ENCODE data around the gene COA1.

Gene COA1

GRCh38 chr7:43642897-43643630 lies 86.3 kb downstream of the COA1 start:
- TF ChIP-seq EZH2phosphoT487 (conservative IDR thresholded peaks at IDR 0.05; ENCODE audit: low read length) = no peak
- no peak for TF ChIP-seq CTCF (IDR thresholded peaks at IDR 0.05; ENCODE audit: insufficient read depth, low read length, poor library complexity, severe bottlenecking)
- H3K36me3 ChIP-seq (ENCODE audit: low read length) = peaks cover 24% of the 10 kb centered on the region
- no peaks in the 10 kb centered on the region for H4K20me1 ChIP-seq (ENCODE audit: low read depth, low read length)
- peak overlapping the region; percentile 28 for H3K4me2 ChIP-seq (ENCODE audit: low read depth, low read length, poor library complexity, severe bottlenecking)
- H3K79me2 ChIP-seq (ENCODE audit: insufficient read depth, low read length) = peaks cover 25% of the 10 kb centered on the region
- H3K9ac ChIP-seq (ENCODE audit: low read length) = peak overlapping the region; percentile 35
- H3K27me3 ChIP-seq (ENCODE audit: low read length) = no peaks in the 10 kb centered on the region
- no peaks in the 10 kb centered on the region for H3K9me3 ChIP-seq (ENCODE audit: insufficient read depth, low read length)
- peaks cover 87% of the 10 kb centered on the region for H3F3A ChIP-seq (ENCODE audit: insufficient read depth)
- H3K9me2 ChIP-seq (replicated peaks; ENCODE audit: insufficient read depth, low read length) = no peaks in the 10 kb centered on the region
- H3K4me3 ChIP-seq (ENCODE audit: insufficient read depth, low read length, poor library complexity, severe bottlenecking) = no peak overlapping the region
- H3K27ac ChIP-seq (ENCODE audit: low read depth, low read length) = peak overlapping the region; percentile 84
- H2AFZ ChIP-seq (ENCODE audit: low read depth, low read length, severe bottlenecking) = no peak overlapping the region

- Histone ChIP-seq H3K9ac (ENCODE audit: low read length) (no peak overlapping the region), H3K79me2 (ENCODE audit: insufficient read depth, low read length) (peaks cover 25% of the 10 kb centered on the region; the same call in 1 of the 2 replicates), H2AFZ (ENCODE audit: low read depth, low read length, severe bottlenecking) (no peak overlapping the region), H3K9me3 (ENCODE audit: insufficient read depth, low read length) (no peaks in the 10 kb centered on the region), H3F3A (ENCODE audit: insufficient read depth) (peaks cover 91% of the 10 kb centered on the region), H3K36me3 (ENCODE audit: low read length) (peaks cover 46% of the 10 kb centered on the region), H4K20me1 (ENCODE audit: low read depth, low read length) (no peaks in the 10 kb centered on the region), H3K4me2 (ENCODE audit: low read depth, low read length, poor library complexity, severe bottlenecking) (no peak overlapping the region), H3K27me3 (ENCODE audit: low read length) (no peaks in the 10 kb centered on the region), H3K9me2 (replicated peaks; ENCODE audit: insufficient read depth, low read length) (no peaks in the 10 kb centered on the region), H3K27ac (ENCODE audit: low read depth, low read length) (peak overlapping the region; percentile 84), H3K4me3 (ENCODE audit: insufficient read depth, low read length, poor library complexity, severe bottlenecking) (no peak overlapping the region)
- TF ChIP-seq EZH2phosphoT487 (conservative IDR thresholded peaks at IDR 0.05; ENCODE audit: low read length) (no peak), CTCF (IDR thresholded peaks at IDR 0.05; ENCODE audit: insufficient read depth, low read length, poor library complexity, severe bottlenecking) (no peak)
These were observed 88.6 kb downstream of the COA1 start for GRCh38 chr7:43640679-43641078.

- H3K9me2 ChIP-seq (replicated peaks; ENCODE audit: insufficient read depth, low read length) = no peaks in the 10 kb centered on the region
- H3K9ac ChIP-seq (ENCODE audit: low read length) = no peak overlapping the region
- H3F3A ChIP-seq (ENCODE audit: insufficient read depth) = peaks cover 92% of the 10 kb centered on the region
- no peak overlapping the region for H3K4me3 ChIP-seq (ENCODE audit: insufficient read depth, low read length, poor library complexity, severe bottlenecking)
- H4K20me1 ChIP-seq (ENCODE audit: low read depth, low read length) = no peaks in the 10 kb centered on the region
- no peak overlapping the region for H3K4me2 ChIP-seq (ENCODE audit: low read depth, low read length, poor library complexity, severe bottlenecking)
- H3K36me3 ChIP-seq (ENCODE audit: low read length) = peaks cover 52% of the 10 kb centered on the region
- H3K9me3 ChIP-seq (ENCODE audit: insufficient read depth, low read length) = no peaks in the 10 kb centered on the region
- H3K27me3 ChIP-seq (ENCODE audit: low read length) = no peaks in the 10 kb centered on the region
- TF ChIP-seq EZH2phosphoT487 (conservative IDR thresholded peaks at IDR 0.05; ENCODE audit: low read length) (no peak), CTCF (IDR thresholded peaks at IDR 0.05; ENCODE audit: insufficient read depth, low read length, poor library complexity, severe bottlenecking) (no peak)
- H3K27ac ChIP-seq (ENCODE audit: low read depth, low read length) = peak overlapping the region; percentile 84
- no peak overlapping the region for H2AFZ ChIP-seq (ENCODE audit: low read depth, low read length, severe bottlenecking)
- peaks cover 25% of the 10 kb centered on the region; the same call in 1 of the 2 replicates for H3K79me2 ChIP-seq (ENCODE audit: insufficient read depth, low read length)
These were observed 89.3 kb downstream of the COA1 start for GRCh38 chr7:43639858-43640491.

Data from SU-DHL-6 (cell line).